ENCODE data around the gene CRTC1. TPM values are rescaled to one million over a fixed set of nuclear protein-coding genes. Genes with fewer than 3 reads are reported as not detected.

CRTC1 gene
- total and polyA plus RNA-seq, 9 of the 15 experiments (the other 6 are each of a cell fraction or from before 2014, with no cell fraction given): 0.25 to 3.8 (median 1.2) TPM; not detected in 2

DNA sequence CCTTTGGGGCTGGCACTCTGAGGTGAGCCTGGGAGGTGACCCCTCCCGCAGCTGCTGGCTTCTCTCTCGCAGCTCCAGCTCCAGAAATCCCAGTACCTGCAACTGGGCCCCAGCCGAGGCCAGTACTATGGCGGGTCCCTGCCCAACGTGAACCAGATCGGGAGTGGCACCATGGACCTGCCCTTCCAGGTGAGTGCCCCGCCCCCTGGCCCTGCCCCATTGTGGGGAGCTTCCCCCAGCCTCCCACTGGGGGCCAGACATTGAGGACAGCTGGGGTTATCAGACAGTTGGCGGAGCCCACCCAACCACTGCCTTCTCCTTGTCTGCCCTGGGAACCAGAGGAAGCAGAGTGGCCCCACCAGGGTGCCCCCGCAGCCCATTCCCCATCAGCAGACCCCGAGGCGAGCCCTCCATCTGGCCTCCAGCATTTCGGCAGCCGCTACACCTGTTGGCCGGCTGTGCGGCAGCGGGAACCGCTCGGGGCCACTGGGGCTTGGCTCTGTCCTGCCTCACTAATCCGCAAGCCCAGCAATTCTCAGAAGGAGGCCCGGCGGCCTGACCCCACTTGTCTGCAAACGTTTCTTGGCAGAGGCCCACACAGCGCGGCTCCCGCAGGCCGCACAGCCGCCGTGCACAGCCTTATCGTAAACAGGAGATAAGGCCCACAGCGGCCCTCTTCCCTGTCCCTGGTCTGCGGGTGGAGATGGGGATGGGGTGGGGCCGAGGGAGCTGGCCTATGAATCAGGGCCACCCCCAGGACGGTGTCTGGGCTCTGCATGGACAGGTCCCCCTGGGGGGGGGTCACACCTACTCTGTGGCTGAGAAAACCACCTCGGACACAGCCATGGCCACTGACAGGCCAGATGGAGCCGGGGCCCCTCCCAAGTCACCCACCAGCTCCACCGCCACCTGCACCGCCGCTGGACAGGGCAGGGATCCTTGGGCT lies 59.6 kb downstream of the CRTC1 start (continued):
- TF ChIP-seq, protein P1, sequence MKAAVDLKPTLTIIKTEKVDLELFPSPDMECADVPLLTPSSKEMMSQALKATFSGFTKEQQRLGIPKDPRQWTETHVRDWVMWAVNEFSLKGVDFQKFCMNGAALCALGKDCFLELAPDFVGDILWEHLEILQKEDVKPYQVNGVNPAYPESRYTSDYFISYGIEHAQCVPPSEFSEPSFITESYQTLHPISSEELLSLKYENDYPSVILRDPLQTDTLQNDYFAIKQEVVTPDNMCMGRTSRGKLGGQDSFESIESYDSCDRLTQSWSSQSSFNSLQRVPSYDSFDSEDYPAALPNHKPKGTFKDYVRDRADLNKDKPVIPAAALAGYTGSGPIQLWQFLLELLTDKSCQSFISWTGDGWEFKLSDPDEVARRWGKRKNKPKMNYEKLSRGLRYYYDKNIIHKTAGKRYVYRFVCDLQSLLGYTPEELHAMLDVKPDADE (conservative IDR thresholded peaks at IDR 0.05; ENCODE audit: control insufficient read depth, low read depth, low read length): no peak; the same call in 1 of the 2 replicates
- TF ChIP-seq, protein P2, sequence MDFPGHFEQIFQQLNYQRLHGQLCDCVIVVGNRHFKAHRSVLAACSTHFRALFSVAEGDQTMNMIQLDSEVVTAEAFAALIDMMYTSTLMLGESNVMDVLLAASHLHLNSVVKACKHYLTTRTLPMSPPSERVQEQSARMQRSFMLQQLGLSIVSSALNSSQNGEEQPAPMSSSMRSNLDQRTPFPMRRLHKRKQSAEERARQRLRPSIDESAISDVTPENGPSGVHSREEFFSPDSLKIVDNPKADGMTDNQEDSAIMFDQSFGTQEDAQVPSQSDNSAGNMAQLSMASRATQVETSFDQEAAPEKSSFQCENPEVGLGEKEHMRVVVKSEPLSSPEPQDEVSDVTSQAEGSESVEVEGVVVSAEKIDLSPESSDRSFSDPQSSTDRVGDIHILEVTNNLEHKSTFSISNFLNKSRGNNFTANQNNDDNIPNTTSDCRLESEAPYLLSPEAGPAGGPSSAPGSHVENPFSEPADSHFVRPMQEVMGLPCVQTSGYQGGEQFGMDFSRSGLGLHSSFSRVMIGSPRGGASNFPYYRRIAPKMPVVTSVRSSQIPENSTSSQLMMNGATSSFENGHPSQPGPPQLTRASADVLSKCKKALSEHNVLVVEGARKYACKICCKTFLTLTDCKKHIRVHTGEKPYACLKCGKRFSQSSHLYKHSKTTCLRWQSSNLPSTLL (IDR thresholded peaks at IDR 0.05): no peak
- TF ChIP-seq, protein P3, sequence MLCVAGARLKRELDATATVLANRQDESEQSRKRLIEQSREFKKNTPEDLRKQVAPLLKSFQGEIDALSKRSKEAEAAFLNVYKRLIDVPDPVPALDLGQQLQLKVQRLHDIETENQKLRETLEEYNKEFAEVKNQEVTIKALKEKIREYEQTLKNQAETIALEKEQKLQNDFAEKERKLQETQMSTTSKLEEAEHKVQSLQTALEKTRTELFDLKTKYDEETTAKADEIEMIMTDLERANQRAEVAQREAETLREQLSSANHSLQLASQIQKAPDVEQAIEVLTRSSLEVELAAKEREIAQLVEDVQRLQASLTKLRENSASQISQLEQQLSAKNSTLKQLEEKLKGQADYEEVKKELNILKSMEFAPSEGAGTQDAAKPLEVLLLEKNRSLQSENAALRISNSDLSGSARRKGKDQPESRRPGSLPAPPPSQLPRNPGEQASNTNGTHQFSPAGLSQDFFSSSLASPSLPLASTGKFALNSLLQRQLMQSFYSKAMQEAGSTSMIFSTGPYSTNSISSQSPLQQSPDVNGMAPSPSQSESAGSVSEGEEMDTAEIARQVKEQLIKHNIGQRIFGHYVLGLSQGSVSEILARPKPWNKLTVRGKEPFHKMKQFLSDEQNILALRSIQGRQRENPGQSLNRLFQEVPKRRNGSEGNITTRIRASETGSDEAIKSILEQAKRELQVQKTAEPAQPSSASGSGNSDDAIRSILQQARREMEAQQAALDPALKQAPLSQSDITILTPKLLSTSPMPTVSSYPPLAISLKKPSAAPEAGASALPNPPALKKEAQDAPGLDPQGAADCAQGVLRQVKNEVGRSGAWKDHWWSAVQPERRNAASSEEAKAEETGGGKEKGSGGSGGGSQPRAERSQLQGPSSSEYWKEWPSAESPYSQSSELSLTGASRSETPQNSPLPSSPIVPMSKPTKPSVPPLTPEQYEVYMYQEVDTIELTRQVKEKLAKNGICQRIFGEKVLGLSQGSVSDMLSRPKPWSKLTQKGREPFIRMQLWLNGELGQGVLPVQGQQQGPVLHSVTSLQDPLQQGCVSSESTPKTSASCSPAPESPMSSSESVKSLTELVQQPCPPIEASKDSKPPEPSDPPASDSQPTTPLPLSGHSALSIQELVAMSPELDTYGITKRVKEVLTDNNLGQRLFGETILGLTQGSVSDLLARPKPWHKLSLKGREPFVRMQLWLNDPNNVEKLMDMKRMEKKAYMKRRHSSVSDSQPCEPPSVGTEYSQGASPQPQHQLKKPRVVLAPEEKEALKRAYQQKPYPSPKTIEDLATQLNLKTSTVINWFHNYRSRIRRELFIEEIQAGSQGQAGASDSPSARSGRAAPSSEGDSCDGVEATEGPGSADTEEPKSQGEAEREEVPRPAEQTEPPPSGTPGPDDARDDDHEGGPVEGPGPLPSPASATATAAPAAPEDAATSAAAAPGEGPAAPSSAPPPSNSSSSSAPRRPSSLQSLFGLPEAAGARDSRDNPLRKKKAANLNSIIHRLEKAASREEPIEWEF (CRISPR knock-in tag; IDR thresholded peaks at IDR 0.05): no peak
- TF ChIP-seq POLR2AphosphoS2 (IDR thresholded peaks at IDR 0.05; ENCODE audit: low read length): no peak
- no peak for TF ChIP-seq PCBP2 (IDR thresholded peaks at IDR 0.05; ENCODE audit: low read depth, low read length, poor library complexity, severe bottlenecking)
- TF ChIP-seq, protein P4, sequence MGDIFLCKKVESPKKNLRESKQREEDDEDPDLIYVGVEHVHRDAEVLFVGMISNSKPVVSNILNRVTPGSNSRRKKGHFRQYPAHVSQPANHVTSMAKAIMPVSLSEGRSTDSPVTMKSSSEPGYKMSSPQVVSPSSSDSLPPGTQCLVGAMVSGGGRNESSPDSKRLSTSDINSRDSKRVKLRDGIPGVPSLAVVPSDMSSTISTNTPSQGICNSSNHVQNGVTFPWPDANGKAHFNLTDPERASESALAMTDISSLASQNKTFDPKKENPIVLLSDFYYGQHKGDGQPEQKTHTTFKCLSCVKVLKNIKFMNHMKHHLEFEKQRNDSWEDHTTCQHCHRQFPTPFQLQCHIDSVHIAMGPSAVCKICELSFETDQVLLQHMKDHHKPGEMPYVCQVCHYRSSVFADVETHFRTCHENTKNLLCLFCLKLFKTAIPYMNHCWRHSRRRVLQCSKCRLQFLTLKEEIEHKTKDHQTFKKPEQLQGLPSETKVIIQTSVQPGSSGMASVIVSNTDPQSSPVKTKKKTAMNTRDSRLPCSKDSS (IDR thresholded peaks at IDR 0.05; ENCODE audit: low read depth, partially characterized antibody): no peak
- no peak for TF ChIP-seq CBX1 (IDR thresholded peaks at IDR 0.05; ENCODE audit: low read depth)
- TF ChIP-seq ZNF140 (CRISPR knock-in tag; IDR thresholded peaks at IDR 0.05): no peak
- TF ChIP-seq, protein P5, sequence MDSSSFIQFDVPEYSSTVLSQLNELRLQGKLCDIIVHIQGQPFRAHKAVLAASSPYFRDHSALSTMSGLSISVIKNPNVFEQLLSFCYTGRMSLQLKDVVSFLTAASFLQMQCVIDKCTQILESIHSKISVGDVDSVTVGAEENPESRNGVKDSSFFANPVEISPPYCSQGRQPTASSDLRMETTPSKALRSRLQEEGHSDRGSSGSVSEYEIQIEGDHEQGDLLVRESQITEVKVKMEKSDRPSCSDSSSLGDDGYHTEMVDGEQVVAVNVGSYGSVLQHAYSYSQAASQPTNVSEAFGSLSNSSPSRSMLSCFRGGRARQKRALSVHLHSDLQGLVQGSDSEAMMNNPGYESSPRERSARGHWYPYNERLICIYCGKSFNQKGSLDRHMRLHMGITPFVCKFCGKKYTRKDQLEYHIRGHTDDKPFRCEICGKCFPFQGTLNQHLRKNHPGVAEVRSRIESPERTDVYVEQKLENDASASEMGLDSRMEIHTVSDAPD (CRISPR knock-in tag; IDR thresholded peaks at IDR 0.05): no peak
- TF ChIP-seq, protein P6, sequence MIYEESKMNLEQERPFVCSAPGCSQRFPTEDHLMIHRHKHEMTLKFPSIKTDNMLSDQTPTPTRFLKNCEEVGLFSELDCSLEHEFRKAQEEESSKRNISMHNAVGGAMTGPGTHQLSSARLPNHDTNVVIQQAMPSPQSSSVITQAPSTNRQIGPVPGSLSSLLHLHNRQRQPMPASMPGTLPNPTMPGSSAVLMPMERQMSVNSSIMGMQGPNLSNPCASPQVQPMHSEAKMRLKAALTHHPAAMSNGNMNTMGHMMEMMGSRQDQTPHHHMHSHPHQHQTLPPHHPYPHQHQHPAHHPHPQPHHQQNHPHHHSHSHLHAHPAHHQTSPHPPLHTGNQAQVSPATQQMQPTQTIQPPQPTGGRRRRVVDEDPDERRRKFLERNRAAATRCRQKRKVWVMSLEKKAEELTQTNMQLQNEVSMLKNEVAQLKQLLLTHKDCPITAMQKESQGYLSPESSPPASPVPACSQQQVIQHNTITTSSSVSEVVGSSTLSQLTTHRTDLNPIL (CRISPR knock-in tag; IDR thresholded peaks at IDR 0.05): no peak
- no peak for TF ChIP-seq TSC22D4 (tag; IDR thresholded peaks at IDR 0.05)

Data from K562 (cell line).